Measurements from ENCODE around the gene REM2. TPM values are rescaled to one million over a fixed set of nuclear protein-coding genes. Genes with fewer than 3 reads are reported as not detected.

Gene REM2
- polyA plus RNA-seq, 1 of the 3 experiments (the other 2 are of a cell fraction): 0.26 TPM

- Histone ChIP-seq H3F3A (replicated peaks; ENCODE audit: insufficient read depth) (peaks cover 24% of the 10 kb centered on the region), H2AFZ (ENCODE audit: low read depth) (peak overlapping the region; percentile 83; the same call in 1 of the 2 replicates), H3K9me2 (no peaks in the 10 kb centered on the region), H3K27ac (ENCODE audit: low read depth in 2 of 2, low read length in 1 of 2) (peak overlapping the region; percentile 20 to 87; a peak in 2 of 4 replicates), H4K20me1 (ENCODE audit: insufficient read depth) (no peaks in the 10 kb centered on the region), H3K4me3 (ENCODE audit: low read depth in 2 of 2, low read length in 1 of 2) (peak overlapping the region; percentile 77 to 93), H3K4me1 (ENCODE audit: control insufficient read depth in 1 of 2, insufficient read depth in 2 of 2, low read depth in 1 of 2, low read length in 1 of 2) (peaks cover 8 to 17% of the 10 kb centered on the region in 2 experiments), H3K27me3 (ENCODE audit: insufficient read depth) (no peaks in the 10 kb centered on the region), H3K4me2 (peak overlapping the region; percentile 77), H3K79me2 (ENCODE audit: insufficient read depth) (peaks cover 23% of the 10 kb centered on the region), H3K36me3 (replicated peaks in 1 of 2; ENCODE audit: control insufficient read depth in 1 of 2, insufficient read depth in 2 of 2, low read length in 1 of 2) (peaks cover 29 to 41% of the 10 kb centered on the region in 2 experiments), H3K9ac (peak overlapping the region; percentile 80), H3K9me3 (no peaks in the 10 kb centered on the region)
- DNase-seq: no peak
- WGBS (ENCODE audit: low lambda C conversion rate): 42% methylated on average over 8 of the region's 10 CpGs
- no peak for TF ChIP-seq PBX3 (IDR thresholded peaks at IDR 0.05)
- TF ChIP-seq RCOR1 (IDR thresholded peaks at IDR 0.05; ENCODE audit: low read length): no peak
- no peak for TF ChIP-seq REST (IDR thresholded peaks at IDR 0.05; ENCODE audit: low read depth, low read length)
- TF ChIP-seq FOXM1 (IDR thresholded peaks at IDR 0.05; ENCODE audit: low read depth): no peak
- no peak for TF ChIP-seq JUND (IDR thresholded peaks at IDR 0.05)
- no peak for TF ChIP-seq EP300 (IDR thresholded peaks at IDR 0.05; ENCODE audit: borderline replicate concordance in 1 of 2, low read depth in 1 of 2, low read length in 1 of 2)
- TF ChIP-seq TAF1 (IDR thresholded peaks at IDR 0.05; ENCODE audit: borderline replicate concordance, low read depth, low read length): no peak
- TF ChIP-seq ZBTB33 (IDR thresholded peaks at IDR 0.05; ENCODE audit: borderline replicate concordance, low read depth): no peak
- TF ChIP-seq, protein P1, sequence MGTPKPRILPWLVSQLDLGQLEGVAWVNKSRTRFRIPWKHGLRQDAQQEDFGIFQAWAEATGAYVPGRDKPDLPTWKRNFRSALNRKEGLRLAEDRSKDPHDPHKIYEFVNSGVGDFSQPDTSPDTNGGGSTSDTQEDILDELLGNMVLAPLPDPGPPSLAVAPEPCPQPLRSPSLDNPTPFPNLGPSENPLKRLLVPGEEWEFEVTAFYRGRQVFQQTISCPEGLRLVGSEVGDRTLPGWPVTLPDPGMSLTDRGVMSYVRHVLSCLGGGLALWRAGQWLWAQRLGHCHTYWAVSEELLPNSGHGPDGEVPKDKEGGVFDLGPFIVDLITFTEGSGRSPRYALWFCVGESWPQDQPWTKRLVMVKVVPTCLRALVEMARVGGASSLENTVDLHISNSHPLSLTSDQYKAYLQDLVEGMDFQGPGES (IDR thresholded peaks at IDR 0.05; ENCODE audit: low read depth, low read length): no peak
- no peak for TF ChIP-seq NFIC (IDR thresholded peaks at IDR 0.05; ENCODE audit: borderline replicate concordance)
- no peak for TF ChIP-seq NRF1 (IDR thresholded peaks at IDR 0.05; ENCODE audit: low read depth, low read length)
- no peak for TF ChIP-seq RFX5 (IDR thresholded peaks at IDR 0.05; ENCODE audit: low read length)
- no peak for TF ChIP-seq TCF12 (IDR thresholded peaks at IDR 0.05)
- TF ChIP-seq SIN3A (IDR thresholded peaks at IDR 0.05; ENCODE audit: borderline replicate concordance, low read depth, low read length): no peak
- TF ChIP-seq MXI1 (IDR thresholded peaks at IDR 0.05; ENCODE audit: low read depth, low read length): no peak
- POLR2A ChIA-PET: interaction anchor here (0.6 to 1.9 kb wide), 3 partner anchors 9 to 43 kb away, joined by 3 to 7 read pairs (median 3); no protein-coding TSS in a partner anchor
- CTCF ChIA-PET: interaction anchor here (0.6 to 6.0 kb wide), 37 partner anchors 9 to 482 kb away, joined by 3 to 77 read pairs (median 3); partner anchors contain the start of genes ACIN1, PRMT5 and REM2
Observed at GRCh38 chr14:22872833-22873520, 10.0 kb upstream of the REM2 start.
